Measurements from ENCODE around the gene ADGRF5.

The ADGRF5 gene

GRCh38 chr6:46921731-46922130 is at the start of gene ADGRF5:
Gene ADGRF5, minus strand, starts transcription at chr6:46921938. Its CDS starts 15,176 bp downstream, at chr6:46906762.
- DNase-seq, result no peak

GRCh38 chr6:46969206-46969605 is 47.5 kb upstream of the ADGRF5 start:
- no peak for DNase-seq

GRCh38 chr6:46967826-46968349 is 46.1 kb upstream of the ADGRF5 start:
- no peak for DNase-seq

GRCh38 chr6:46964716-46965519 is 43.2 kb upstream of the ADGRF5 start:
- DNase-seq, result no peak

GRCh38 chr6:46963626-46964025 is 41.9 kb upstream of the ADGRF5 start:
- no peak for DNase-seq

GRCh38 chr6:46963039-46963438 is 41.3 kb upstream of the ADGRF5 start:
- no peak for DNase-seq

- DNase-seq, result no peak
Measured at GRCh38 chr6:46961711-46962110, 40.0 kb upstream of the ADGRF5 start.

- DNase-seq, result no peak
Measured at GRCh38 chr6:46961232-46961631, 39.5 kb upstream of the ADGRF5 start.

GRCh38 chr6:46959419-46959818 is 37.7 kb upstream of the ADGRF5 start:
- no peak for DNase-seq

GRCh38 chr6:46956409-46956808 is 34.7 kb upstream of the ADGRF5 start:
- no peak for DNase-seq

GRCh38 chr6:46954837-46955451 is 33.2 kb upstream of the ADGRF5 start:
- DNase-seq, result no peak

- DNase-seq, result no peak
Measured at GRCh38 chr6:46953921-46954320, 32.2 kb upstream of the ADGRF5 start.

GRCh38 chr6:46949632-46950280 is 28.0 kb upstream of the ADGRF5 start:
- DNase-seq, result no peak

GRCh38 chr6:46948699-46949098 is 27.0 kb upstream of the ADGRF5 start:
- no peak for DNase-seq

- DNase-seq, result no peak
Measured at GRCh38 chr6:46947497-46947896, 25.8 kb upstream of the ADGRF5 start.

GRCh38 chr6:46940433-46941226 is 18.9 kb upstream of the ADGRF5 start:
- DNase-seq, result no peak

- DNase-seq, result no peak
Measured at GRCh38 chr6:46937642-46938041, 15.9 kb upstream of the ADGRF5 start.

- DNase-seq, result no peak
Measured at GRCh38 chr6:46935687-46936086, 13.9 kb upstream of the ADGRF5 start.

GRCh38 chr6:46933751-46934150 is 12.0 kb upstream of the ADGRF5 start:
- no peak for DNase-seq

GRCh38 chr6:46932526-46933319 is 11.0 kb upstream of the ADGRF5 start:
- no peak for DNase-seq

GRCh38 chr6:46931416-46931815 is 9.7 kb upstream of the ADGRF5 start:
- DNase-seq, result no peak

GRCh38 chr6:46930331-46930730 is 8.6 kb upstream of the ADGRF5 start:
- DNase-seq, result no peak

Data from amniotic stem cell (primary cell).